Ascending aorta (tissue), 2 donors: ENCODE data around the gene PAX8. TPM values are rescaled to one million over a fixed set of nuclear protein-coding genes. Genes with fewer than 3 reads are reported as not detected.

Experiments
- DNase-seq, 2 donors: peaks; one replicate each; pipeline ENCODE4 v3.0.0-alpha.2; 2019; ENCODE audit warnings: low spot score in 2 of 2
- H3K27ac ChIP-seq, 2 donors: fragments of 200-600 bp; sonication (generic); one replicate each; pipeline ENCODE4 v1.5.1; 2016 to 2017; ENCODE audit warnings: mild to moderate bottlenecking in 1 of 2
- H3K27me3 ChIP-seq: fragments of 200-600 bp; sonication (generic); one replicate; pipeline ENCODE4 v1.5.1; 2017
- H3K36me3 ChIP-seq, 2 donors: fragments of 200-600 bp; sonication (generic); one replicate each; pipeline ENCODE4 v1.5.1; 2016
- H3K4me1 ChIP-seq, 2 donors: fragments of 200-600 bp; sonication (generic); one replicate each; pipeline ENCODE4 v1.5.1; 2016 to 2017; ENCODE audit warnings: mild to moderate bottlenecking in 1 of 2
- H3K4me3 ChIP-seq, 2 donors: fragments of 200-600 bp; sonication (generic); one replicate each; pipeline ENCODE4 v1.5.1; 2016 to 2017; ENCODE audit warnings: mild to moderate bottlenecking in 1 of 2
- H3K9me3 ChIP-seq, 2 donors: fragments of 200-600 bp; sonication (generic); one replicate each; pipeline ENCODE4 v1.5.1; 2016
- CTCF ChIP-seq, 3 experiments: fragments of 200-600 bp in 2 of 3; fragments of 450-650 bp in 1 of 3; sonication (generic) in 2 of 3; IDR thresholded peaks; one replicate each; pipeline ENCODE4 v1.5.1; 2016 to 2019; ENCODE audit warnings: antibody characterized with exemption in 3 of 3, mild to moderate bottlenecking in 1 of 3, moderate library complexity in 1 of 3
- intact Hi-C: fragments of 100-400 bp; cut with DNase I; formaldehyde crosslinking; loops from one replicate; pipeline ENCODE4 v1.15.1; 2023
- total RNA-seq: library from RNA; depleted of rRNA; stranded (reverse); fragments of >200 nt; gene quantifications from one replicate; pipeline ENCODE4 v1.1.0, GENCODE V29; 2016

Gene PAX8
- total RNA-seq, 1 donor from 2014 or later, result 0.11 TPM

GRCh38 chr2:113187771-113188170, 91.0 kb downstream of the PAX8 start:
- Histone ChIP-seq H3K9me3 (no peaks in the 10 kb centered on the region), H3K4me3 (no peak overlapping the region), H3K4me1 (no peaks in the 10 kb centered on the region), H3K36me3 (no peaks in the 10 kb centered on the region), H3K27me3 (no peaks in the 10 kb centered on the region), H3K27ac (no peak overlapping the region)
- TF ChIP-seq CTCF (IDR thresholded peaks at IDR 0.05), result no peak
- no peak for DNase-seq
- intact Hi-C loops, result no loop called here

GRCh38 chr2:113186433-113186796, 92.3 kb downstream of the PAX8 start:
- Histone ChIP-seq H3K4me3 (no peak overlapping the region), H3K27me3 (no peaks in the 10 kb centered on the region), H3K9me3 (no peaks in the 10 kb centered on the region), H3K4me1 (no peaks in the 10 kb centered on the region), H3K27ac (no peak overlapping the region), H3K36me3 (no peaks in the 10 kb centered on the region)
- no peak for TF ChIP-seq CTCF (IDR thresholded peaks at IDR 0.05)
- DNase-seq, result no peak
- intact Hi-C loops, result no loop called here

GRCh38 chr2:113185664-113186432, 92.9 kb downstream of the PAX8 start:
- H3K9me3 ChIP-seq, result no peaks in the 10 kb centered on the region
- H3K27me3 ChIP-seq, result no peaks in the 10 kb centered on the region
- no peak for DNase-seq
- no peaks in the 10 kb centered on the region for H3K36me3 ChIP-seq
- H3K4me1 ChIP-seq, result no peaks in the 10 kb centered on the region
- H3K4me3 ChIP-seq, result no peak overlapping the region
- no peak overlapping the region for H3K27ac ChIP-seq
- intact Hi-C loops, result no loop called here
- no peak for TF ChIP-seq CTCF (IDR thresholded peaks at IDR 0.05)

GRCh38 chr2:113184531-113185230, 94.0 kb downstream of the PAX8 start:
- Histone ChIP-seq H3K27ac (no peak overlapping the region), H3K9me3 (no peaks in the 10 kb centered on the region), H3K36me3 (no peaks in the 10 kb centered on the region), H3K4me3 (no peak overlapping the region), H3K27me3 (no peaks in the 10 kb centered on the region), H3K4me1 (no peaks in the 10 kb centered on the region)
- TF ChIP-seq CTCF (IDR thresholded peaks at IDR 0.05), result no peak
- DNase-seq, result no peak
- intact Hi-C loops, result no loop called here

- no peak for TF ChIP-seq CTCF (IDR thresholded peaks at IDR 0.05)
- Histone ChIP-seq H3K27me3 (no peaks in the 10 kb centered on the region), H3K9me3 (no peaks in the 10 kb centered on the region), H3K27ac (no peak overlapping the region), H3K4me1 (no peaks in the 10 kb centered on the region), H3K36me3 (no peaks in the 10 kb centered on the region), H3K4me3 (no peak overlapping the region)
- intact Hi-C loops, result no loop called here
- DNase-seq, result no peak
Measured at GRCh38 chr2:113183703-113184102, 95.0 kb downstream of the PAX8 start.
